HG03103 (cell line): ENCODE measurements around the gene LIMK1.
"Not testable (repeated sequence)": the region's sequence is repeated elsewhere in the genome, so short reads cannot be mapped to it uniquely, and the experiment has no call there.

ENCODE experiments used
- ATAC-seq: cut with Tn5 transposase; IDR thresholded peaks from one replicate; pipeline ENCODE4 v1.9.1; 2021; ENCODE audit warnings: low read depth; ENCODE audit not compliant: unreplicated experiment

LIMK1 gene

DNA sequence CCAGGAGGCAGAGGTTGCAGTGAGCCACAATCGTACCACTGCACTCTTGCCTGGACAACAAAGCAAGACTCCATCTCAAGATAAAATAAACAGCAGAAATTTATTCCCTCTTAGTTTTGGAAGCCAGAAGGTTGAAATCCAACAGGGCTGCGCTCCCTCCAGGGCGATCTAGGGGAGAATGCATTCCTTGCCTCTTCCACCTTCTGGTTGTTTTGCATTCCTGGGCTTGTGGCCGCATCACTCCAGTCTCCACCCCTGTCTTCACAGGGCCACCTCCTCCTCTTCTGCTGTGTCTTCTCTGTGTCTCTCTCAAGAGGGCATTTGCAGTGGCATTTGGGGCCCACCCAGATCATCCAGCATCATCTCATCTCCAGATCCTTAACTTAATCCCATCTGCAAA is 36.2 kb downstream of the LIMK1 start:
- no peak for ATAC-seq

DNA sequence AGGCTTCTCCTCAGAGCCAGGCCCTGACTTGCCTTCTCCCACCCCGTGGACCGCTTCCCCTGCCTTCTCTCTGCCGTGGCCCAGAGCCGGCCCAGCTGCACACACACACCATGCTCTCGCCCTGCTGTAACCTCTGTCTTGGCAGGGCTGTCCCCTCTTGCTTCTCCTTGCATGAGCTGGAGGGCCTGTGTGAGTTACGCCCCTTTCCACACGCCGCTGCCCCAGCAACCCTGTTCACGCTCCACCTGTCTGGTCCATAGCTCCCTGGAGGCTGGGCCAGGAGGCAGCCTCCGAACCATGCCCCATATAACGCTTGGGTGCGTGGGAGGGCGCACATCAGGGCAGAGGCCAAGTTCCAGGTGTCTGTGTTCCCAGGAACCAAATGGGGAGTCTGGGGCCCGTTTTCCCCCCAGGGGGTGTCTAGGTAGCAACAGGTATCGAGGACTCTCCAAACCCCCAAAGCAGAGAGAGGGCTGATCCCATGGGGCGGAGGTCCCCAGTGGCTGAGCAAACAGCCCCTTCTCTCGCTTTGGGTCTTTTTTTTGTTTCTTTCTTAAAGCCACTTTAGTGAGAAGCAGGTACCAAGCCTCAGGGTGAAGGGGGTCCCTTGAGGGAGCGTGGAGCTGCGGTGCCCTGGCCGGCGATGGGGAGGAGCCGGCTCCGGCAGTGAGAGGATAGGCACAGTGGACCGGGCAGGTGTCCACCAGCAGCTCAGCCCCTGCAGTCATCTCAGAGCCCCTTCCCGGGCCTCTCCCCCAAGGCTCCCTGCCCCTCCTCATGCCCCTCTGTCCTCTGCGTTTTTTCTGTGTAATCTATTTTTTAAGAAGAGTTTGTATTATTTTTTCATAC is 38.0 kb downstream of the LIMK1 start:
- no peak for ATAC-seq

- not testable (repeated sequence) for ATAC-seq
Observed at GRCh38 chr7:74123892-74124291, 40.3 kb downstream of the LIMK1 start.

DNA sequence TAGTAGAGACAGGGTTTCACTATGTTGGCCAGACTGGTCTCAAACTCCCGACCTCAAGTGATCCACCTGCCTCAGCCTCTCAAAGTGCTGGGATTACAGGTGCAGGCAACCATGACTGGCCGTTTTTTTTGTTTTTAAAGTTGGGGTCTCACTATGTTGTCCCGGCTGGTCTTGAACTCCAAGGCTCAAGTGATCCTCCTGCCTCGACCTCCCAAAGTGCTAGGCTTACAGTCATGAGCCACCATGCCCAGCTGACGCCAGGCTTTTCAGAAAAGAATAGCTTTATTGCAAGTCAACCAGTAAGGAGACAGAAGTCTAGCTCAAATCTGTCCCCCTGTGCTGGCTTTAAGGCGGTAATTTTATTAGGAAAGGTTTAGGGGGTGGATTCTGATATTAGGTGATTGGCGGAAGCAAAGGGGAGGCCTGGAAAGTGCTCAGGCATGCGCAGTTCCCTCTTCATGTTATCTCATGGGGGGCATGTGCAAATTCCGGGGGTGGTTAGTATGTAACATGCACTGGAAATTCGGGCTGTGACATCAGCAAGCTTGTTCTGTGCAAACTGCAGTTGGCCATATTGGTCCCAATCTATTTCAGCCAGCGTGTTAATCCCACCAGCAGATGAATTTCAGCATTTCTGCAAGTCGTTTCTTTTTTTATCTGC is 42.7 kb downstream of the LIMK1 start:
- no peak for ATAC-seq

- ATAC-seq, result no peak
Observed at GRCh38 chr7:74129887-74130286, 46.3 kb downstream of the LIMK1 start.

GRCh38 chr7:74130518-74130917 is 46.9 kb downstream of the LIMK1 start:
- no peak for ATAC-seq

DNA sequence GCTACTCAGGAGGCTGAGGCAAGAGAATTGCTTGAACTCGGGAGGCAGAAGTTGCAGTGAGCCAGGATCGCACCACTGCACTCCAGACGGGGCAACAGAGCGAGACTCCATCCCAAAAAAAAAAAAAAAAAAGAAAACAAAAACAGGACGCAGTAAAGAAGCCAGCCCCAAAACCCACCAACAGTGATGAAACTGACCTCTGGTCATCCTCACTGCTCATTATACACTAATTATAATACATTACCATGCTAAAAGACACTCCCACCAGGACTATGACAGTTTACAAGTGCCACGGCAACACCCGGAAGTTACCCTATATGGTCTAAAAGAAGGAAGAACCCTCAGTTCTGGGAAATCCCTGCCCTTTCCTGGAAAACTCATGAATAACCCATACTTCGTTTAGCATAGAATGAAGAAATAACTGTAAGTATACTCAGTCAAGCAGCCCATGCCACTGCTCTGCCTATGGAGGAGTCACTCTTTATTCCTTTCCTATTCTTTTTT is 50.6 kb downstream of the LIMK1 start:
- ATAC-seq, result no peak

- ATAC-seq, result no peak
Observed at GRCh38 chr7:74138334-74138867, 54.8 kb downstream of the LIMK1 start.

DNA sequence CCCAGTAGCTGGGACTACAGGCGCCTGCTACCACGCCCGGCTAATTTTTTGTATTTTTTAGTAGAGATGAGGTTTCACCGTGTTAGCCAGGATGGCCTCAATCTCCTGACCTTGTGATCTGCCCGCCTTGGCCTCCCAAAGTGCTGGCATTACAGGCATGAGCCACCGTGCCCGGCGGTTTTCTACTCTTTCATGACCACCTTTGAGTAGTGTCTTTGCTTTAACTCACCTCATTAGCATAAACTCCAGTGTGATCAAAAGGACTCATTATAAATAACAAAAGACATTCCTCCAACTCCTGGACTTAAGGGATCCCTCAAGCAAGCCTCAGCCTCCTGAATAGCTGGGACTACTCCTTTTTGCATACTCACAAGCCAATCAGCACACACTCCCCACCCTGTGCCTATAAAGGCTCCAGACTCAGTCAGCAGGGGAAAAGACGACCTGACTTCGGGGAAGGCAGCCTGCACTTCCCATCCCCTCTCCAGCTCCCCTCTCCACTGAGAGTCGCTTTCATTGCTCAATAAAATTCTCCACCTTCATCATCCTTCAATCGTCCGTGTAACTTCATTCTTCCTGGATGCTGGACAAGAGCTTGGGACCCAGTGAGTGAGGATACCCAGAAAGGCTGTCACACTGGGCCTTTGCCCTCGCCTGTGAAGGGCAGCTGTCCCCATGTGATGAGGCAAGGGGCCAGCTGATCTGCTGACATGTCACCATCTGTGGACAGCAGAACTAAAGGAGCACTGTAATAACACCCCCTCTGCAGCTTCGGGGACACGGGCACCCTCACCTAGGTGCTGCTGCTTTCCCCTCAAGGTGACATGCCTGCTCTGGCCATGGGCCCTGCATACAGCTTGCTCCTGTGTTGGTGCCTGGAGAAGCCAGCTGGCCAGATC is 55.6 kb downstream of the LIMK1 start:
- no peak for ATAC-seq

GRCh38 chr7:74141705-74142104 is 58.1 kb downstream of the LIMK1 start:
- no peak for ATAC-seq

- no peak for ATAC-seq
Observed at GRCh38 chr7:74143383-74143782, 59.8 kb downstream of the LIMK1 start.

DNA sequence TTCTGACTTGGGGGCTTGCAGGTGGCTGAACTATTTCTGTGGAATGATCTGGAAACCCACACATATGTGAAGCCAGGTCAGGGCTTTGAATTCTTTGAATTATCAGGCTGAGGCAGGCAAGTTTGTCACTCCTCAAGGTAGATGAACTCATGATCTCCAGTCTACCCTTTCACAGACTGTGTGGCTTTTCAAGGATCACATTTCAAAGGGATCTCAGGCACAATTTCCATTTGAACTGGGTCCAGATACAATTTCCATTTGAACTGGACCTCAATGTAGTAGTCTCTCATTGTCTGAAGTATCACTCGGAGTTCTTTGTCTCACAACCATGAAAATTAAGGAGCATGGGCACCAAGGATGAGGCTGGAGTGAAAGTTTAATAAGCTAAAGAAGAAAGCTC is 64.9 kb downstream of the LIMK1 start:
- ATAC-seq, result no peak

- no peak for ATAC-seq
Observed at GRCh38 chr7:74149071-74149470, 65.5 kb downstream of the LIMK1 start.

DNA sequence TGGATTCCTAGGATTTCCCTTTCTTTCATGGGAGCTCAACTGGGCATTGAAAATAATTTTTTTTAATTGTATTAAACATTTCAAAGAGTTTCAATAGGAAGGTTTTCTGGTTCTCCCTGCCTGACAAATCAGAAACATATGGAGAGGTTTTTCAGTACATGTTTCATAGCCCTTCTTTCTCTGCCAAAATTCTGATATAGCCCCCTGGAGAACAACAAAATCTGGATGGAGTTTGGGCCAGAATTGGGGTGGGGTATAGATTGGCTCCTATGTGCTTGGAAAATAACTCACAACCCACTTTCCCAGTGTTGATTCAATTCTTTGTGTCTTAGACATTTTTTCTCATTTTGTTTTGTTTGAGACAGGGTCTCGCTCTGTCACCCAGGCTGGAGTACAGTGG is 66.0 kb downstream of the LIMK1 start:
- no peak for ATAC-seq

DNA sequence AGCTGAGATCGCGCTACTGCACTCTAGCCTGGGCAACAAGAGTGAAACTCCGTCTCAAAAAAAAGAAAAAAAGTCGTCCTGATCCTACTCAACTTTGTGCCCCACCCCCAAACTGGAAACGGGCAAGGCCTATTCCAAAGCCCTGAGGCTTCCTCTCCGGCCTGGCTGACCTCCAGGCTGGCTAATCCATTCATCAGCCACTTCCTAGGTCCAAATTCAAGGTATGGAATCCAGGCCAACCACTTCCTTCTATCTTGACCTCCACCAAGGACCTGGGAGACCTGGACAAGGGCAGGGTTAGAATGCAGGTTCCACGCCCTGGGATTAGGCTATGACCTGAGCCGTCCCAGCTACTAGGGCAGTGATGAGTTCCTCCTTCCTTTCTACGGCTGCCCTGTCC is 70.1 kb downstream of the LIMK1 start:
- ATAC-seq, result no peak

GRCh38 chr7:74155810-74156395 is 72.3 kb downstream of the LIMK1 start:
- no peak for ATAC-seq

DNA sequence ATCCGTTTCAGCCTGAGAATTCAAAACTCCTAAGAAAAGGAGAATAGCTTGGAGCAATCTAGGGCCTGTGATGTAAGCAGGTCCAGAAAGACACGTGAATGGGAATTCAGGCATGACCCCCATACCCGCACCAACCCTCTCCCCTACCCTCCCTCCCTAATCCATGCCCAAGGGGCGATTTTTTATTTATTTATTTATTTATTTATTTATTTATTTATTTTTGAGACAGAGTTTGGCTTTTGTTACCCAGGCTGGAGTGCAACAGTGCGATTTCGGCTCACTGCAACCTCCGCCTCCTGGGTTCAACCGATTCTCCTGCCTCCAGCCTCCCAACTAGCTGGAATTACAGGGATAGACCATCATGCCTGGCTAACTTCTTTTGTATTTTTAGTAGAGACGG is 74.0 kb downstream of the LIMK1 start:
- ATAC-seq, result no peak

- ATAC-seq, result no peak
Observed at GRCh38 chr7:74164985-74165456, 81.4 kb downstream of the LIMK1 start.

- ATAC-seq, result no peak
Observed at GRCh38 chr7:74165867-74166593, 82.4 kb downstream of the LIMK1 start.
